GOT3 (cell line): Measurements from ENCODE around the gene ZNF587B.
"Not testable (repeated sequence)": the region's sequence is repeated elsewhere in the genome, so short reads cannot be mapped to it uniquely, and the experiment has no call there.

Source experiments
- DNase-seq: peaks from one replicate; lab custom pipeline; 2025; ENCODE audit warnings: mixed read lengths; lab: John Stamatoyannopoulos, UW

The ZNF587B gene

GRCh38 chr19:57870225-57870624 is 40.1 kb downstream of the ZNF587B start:
- no peak for DNase-seq

DNA sequence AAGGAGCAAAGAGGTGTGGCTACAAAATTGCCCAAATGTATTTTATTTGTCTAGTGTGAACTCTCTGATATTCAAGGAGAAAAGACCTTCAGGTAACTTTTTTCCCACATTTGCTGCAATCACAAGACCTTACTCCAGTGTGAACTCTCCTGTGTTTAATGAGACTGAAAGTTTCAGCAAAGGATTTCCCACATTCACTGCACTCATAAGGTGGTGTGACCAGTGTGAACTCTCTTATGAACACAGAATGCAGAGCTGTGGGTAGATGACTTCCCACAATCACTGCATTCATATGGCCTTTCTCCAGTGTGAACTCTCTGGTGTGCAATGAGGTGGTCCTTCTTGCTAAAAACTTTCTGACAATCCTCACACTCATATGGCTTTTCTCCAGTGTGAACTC is 42.4 kb downstream of the ZNF587B start:
- no peak for DNase-seq

DNA sequence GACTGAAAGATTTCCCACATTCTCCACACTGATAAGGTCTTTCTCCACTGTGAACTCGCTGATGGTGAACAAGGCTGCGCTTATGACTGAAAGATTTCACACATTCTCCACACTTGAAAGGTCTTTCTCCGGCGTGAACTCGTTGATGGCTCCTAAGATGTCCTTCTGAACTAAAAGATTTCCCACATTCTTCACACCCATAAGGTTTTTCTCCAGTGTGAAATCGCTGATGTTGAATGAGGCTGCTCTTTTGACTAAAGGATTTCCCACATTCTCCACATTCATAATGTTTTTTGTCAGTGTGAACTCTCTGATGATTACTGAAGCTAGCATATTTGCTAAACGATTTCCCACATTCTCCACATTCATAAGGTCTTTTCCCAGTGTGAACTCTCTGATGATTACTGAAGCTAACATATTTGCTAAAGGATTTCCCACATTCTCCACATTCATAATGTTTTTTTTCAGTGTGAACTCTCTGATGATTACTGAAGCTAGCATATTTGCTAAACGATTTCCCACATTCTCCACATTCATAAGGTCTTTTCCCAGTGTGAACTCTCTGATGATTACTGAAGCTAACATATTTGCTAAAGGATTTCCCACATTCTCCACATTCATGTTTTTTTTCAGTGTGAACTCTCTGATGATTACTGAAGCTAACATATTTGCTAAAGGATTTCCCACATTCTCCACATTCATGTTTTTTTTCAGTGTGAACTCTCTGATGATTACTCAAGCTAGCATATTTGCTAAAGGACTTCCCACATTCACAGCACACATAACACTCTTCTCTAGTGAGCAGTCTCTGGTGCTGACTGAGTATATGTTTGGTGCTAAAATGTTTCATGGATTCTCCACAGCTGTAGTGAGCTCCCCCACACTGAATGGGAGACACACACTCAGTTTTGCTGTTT is 44.0 kb downstream of the ZNF587B start:
- not testable (repeated sequence) for DNase-seq

DNA sequence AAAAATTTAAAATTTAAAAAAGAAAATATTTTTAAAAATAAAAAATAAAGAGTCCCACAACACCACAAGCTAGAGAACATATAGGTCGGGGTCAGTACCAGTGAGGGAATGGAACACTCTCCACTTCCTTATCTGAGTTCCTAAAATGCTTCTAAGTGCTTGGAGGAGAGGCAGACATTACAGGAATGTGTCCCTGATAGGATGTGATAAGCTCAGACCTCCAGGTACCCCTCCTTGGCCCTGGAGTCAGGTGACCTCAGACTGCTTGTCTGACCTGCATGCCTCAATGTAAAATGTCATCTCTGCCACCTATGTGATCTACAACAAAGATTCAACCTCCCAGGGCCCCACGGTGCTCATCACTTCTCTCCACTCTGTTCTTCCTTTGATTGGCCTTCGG is 55.9 kb downstream of the ZNF587B start:
- no peak for DNase-seq

DNA sequence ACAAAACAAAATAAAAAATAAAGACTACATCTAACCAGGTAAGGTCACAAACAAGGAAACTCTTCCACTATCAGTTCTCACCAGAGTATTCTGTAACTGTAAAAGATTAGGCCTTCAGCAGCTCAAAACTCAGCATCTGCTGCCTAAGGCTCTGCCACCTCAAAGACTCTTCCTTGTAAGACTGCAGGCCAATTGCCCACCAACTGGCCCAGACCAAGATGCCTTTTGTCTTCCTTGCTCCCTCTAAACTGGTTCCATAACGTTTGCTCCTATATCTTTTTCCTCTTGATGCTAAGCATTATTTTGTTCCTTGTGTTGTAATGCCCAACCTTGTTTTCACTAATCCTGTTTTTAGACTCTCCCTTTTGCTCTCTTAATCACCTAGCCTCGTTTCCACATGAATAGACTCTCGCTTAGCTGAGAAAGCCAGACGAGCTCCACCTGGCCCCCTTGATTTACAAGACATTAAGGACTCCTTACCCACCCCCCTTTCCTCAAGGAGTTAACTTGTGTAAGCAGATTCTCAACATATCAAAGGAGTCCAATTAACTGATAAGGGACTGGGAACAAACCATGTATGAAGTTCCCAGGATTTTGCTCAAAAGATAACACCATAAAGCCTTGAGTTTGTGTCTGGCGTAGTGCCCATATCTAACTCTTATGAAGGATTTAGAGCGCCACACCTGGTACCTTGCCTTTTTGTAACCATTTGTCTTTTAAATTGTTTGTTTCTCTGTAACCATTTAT is 57.3 kb downstream of the ZNF587B start:
- DNase-seq = no peak

GRCh38 chr19:57888107-57888559 is 58.0 kb downstream of the ZNF587B start:
- DNase-seq = no peak

DNA sequence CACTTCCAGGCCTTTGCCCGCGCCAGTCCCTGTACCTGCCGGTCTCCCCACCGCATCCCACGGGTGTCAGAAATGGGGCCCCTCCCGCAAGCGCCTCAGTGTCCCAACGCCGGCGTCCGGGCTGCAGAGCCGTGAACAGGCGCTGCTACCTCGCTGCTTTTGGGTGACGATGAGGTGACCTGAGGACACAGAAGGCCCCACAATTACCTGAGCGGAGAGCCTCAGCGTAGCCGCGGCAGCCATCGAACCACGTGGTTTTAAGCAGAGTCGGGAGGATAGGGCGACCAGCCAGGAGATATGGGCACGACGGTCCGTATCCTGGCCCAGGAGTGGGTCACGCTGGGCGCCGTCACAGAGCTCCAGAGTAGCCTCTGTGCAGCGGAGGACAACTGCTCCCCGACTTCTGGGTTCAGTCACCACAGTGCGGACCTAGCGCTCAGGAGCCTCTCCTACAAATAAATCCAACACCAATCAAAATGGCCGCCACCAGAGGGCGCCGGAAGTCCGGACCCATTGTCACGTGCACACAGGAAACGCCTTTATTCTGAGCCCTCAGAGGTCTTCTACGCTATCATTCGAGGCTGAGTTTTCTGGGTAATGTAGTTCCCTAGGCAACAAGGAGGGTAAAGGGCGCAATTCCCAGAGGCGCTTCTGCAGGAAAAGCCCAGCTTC is 58.6 kb downstream of the ZNF587B start, which contains the start of gene ZNF814:
ZNF814 (minus strand) TSS at position 478 of the 672 bp plus-strand sequence; CDS start at position 243, 235 bp downstream.
- DNase-seq = no peak

- DNase-seq = not testable (repeated sequence)
Observed at GRCh38 chr19:57890706-57891105, 60.6 kb downstream of the ZNF587B start.
